ENCODE results near the gene COMMD1.
"Not testable (repeated sequence)": the region's sequence is repeated elsewhere in the genome, so short reads cannot be mapped to it uniquely, and the experiment has no call there.

Gene COMMD1

DNA sequence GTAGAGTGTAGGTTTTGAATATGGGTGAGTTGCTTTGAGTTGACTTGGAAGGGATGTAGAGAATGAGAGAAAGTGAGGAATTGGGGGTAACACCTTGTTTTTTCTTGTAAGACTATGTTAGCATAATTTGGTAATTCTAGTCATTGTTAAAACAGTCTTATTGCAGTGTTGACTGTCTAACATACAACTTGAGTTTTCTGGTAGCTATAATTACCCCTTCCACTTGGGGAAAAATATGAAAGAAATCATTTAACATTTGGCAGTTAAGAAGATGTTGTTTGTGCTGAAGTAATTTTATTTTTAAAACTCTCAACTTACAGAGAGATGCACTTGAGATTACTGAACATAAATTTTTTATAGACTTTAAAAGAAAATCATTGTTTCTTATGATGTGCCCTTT lies 108.2 kb downstream of the COMMD1 start:
- peaks cover 1% of the 10 kb centered on the region for H3K4me1 Mint-ChIP-seq (ENCODE audit: low read depth)
- no peaks in the 10 kb centered on the region for H3K9me3 Mint-ChIP-seq (ENCODE audit: low read depth)
- no peak overlapping the region for H3K27ac Mint-ChIP-seq
- no peak overlapping the region for H3K4me3 Mint-ChIP-seq
- H3K36me3 Mint-ChIP-seq: peaks cover 22% of the 10 kb centered on the region
- no peaks in the 10 kb centered on the region for H3K27me3 Mint-ChIP-seq

DNA sequence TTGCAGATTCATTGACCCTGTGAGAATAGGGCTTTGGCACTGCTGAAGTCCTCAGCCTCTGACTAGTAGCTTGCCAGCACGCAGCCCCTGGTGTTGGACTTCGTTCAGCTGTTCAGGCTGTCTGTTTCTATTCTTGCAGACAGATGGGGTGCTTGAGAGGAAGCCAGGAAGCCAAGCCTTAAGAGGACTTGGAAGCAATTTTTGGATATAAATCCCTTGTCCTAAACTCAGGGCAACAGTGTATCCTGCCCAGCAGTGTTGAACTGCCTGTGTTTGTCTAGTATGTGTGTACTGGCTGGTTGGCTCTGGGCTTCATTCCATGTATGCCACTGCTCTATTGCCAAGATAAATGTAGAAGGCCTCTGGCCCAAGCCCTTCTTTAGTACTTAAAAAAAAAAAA lies 108.6 kb downstream of the COMMD1 start:
- Mint-ChIP-seq H3K27me3 (no peaks in the 10 kb centered on the region), H3K36me3 (peaks cover 23% of the 10 kb centered on the region), H3K4me3 (no peak overlapping the region), H3K4me1 (ENCODE audit: low read depth) (peaks cover 3% of the 10 kb centered on the region), H3K27ac (no peak overlapping the region), H3K9me3 (ENCODE audit: low read depth) (no peaks in the 10 kb centered on the region)

DNA sequence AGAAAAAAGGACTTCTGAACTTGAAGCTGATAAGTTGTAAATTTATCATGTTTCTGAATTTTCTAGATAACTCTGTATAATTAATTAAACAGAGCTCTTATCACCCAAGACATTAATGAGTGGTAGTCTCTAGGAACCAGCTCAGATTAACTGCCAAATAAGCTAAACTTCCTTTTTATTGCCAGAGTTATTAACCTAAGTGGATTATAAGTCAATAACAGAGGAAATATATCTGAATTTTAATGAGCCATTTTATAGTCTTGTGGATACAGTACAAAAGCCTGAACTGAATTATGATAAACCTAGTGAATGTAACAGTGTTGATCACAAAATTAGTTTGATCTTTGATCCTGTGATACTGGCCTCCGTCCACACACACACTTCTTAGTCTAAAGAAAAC lies 111.5 kb downstream of the COMMD1 start:
- H3K4me1 Mint-ChIP-seq (ENCODE audit: low read depth): peaks cover 3% of the 10 kb centered on the region
- no peak overlapping the region for H3K4me3 Mint-ChIP-seq

DNA sequence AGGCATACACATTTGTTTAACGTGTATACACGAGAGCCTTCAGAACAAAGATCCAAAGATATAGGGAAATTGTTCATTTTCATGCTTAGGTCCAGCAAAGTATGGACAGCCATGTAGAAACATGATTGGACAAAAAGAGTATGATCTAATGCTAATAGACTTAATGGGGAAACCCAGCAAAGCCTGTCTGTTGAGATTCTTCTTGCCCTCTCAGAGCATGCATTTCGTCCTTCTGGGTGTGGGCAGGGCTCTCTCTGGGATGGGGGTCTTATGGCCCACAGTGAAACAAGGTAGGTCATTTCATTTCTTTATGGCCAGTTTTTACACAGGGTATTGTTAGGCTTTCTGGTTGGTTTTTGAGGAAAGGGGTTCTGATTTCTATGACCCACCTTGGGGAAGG lies 124.4 kb downstream of the COMMD1 start:
- Mint-ChIP-seq H3K4me1 (ENCODE audit: low read depth) (no peaks in the 10 kb centered on the region), H3K36me3 (peaks cover 9% of the 10 kb centered on the region)

More for the DNA sequence above, 111.5 kb downstream of the COMMD1 start:
- Mint-ChIP-seq H3K27me3 (no peaks in the 10 kb centered on the region), H3K27ac (no peak overlapping the region), H3K9me3 (ENCODE audit: low read depth) (no peaks in the 10 kb centered on the region), H3K36me3 (peaks cover 27% of the 10 kb centered on the region)

DNA sequence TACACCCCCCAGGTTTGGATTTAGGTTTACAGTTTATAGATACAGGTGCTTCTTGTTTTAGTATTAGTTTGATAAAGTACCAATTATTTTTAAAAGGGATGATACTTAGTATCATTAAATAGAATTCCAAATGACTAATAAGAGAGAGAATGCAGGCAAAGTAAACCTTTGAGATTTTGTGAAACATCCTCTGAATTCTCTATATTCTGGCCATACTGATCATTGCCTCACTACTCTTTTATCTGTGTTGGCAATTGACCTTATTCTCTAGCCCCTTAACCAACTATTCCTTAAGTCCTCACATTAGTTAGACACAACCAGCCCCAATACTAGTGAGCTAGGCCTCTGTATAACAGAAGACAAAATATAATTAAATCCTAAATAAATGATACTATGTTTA lies 125.4 kb downstream of the COMMD1 start:
- no peaks in the 10 kb centered on the region for H3K27me3 Mint-ChIP-seq
- no peak overlapping the region for H3K27ac Mint-ChIP-seq
- peaks cover 7% of the 10 kb centered on the region for H3K36me3 Mint-ChIP-seq
- H3K4me3 Mint-ChIP-seq: no peak overlapping the region
- no peaks in the 10 kb centered on the region for H3K4me1 Mint-ChIP-seq (ENCODE audit: low read depth)
- no peaks in the 10 kb centered on the region for H3K9me3 Mint-ChIP-seq (ENCODE audit: low read depth)

More for the DNA sequence above, 124.4 kb downstream of the COMMD1 start:
- no peaks in the 10 kb centered on the region for H3K27me3 Mint-ChIP-seq
- H3K9me3 Mint-ChIP-seq (ENCODE audit: low read depth): no peaks in the 10 kb centered on the region
- H3K27ac Mint-ChIP-seq: no peak overlapping the region
- no peak overlapping the region for H3K4me3 Mint-ChIP-seq

- Mint-ChIP-seq H3K4me1 (ENCODE audit: low read depth) (no peaks in the 10 kb centered on the region), H3K36me3 (peaks cover 3% of the 10 kb centered on the region), H3K27me3 (no peaks in the 10 kb centered on the region), H3K27ac (no peak overlapping the region), H3K4me3 (no peak overlapping the region), H3K9me3 (ENCODE audit: low read depth) (no peaks in the 10 kb centered on the region)
Measured at GRCh38 chr2:62032096-62032495, 126.6 kb downstream of the COMMD1 start.

DNA sequence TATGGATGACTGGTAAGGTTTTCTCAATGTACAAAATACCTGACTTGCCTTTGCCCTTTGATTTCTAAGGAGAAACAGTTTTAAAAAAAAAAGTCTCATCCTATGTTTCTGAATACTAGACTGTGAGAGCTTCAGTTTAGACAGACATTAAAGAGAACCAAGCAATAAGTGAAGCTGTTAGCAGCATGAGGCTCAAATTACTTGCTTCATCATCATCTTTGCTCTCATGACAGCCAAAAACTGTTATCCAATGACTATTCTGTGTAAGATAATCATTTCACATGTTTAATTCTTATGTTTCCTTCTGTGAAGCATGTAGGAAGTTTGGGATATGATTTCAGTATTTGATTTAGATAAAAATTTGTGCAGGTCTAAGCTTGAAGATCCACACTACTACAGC lies 129.2 kb downstream of the COMMD1 start:
- Mint-ChIP-seq H3K4me1 (ENCODE audit: low read depth) (peaks cover 17% of the 10 kb centered on the region), H3K27ac (no peak overlapping the region), H3K27me3 (no peaks in the 10 kb centered on the region), H3K4me3 (no peak overlapping the region), H3K36me3 (peaks cover 3% of the 10 kb centered on the region), H3K9me3 (ENCODE audit: low read depth) (no peaks in the 10 kb centered on the region)

DNA sequence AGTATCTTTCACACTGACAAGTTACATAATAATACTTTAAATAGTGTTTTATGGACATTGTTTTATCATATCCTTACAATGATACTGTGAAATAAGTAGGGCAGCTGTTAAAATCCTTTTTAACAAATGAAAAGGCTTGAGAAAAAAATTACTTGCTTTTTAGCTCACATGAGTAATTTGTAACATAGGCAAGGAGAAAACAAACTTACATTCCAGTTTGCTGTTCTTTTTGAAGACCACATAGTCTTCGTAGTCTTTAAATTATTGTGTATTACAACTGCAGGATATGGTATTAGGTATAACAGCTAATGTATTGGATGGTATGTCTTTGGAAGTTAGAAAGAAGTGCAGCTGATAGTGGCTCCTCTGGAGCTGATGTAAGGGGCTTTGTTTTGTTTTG lies 130.8 kb downstream of the COMMD1 start:
- H3K27ac Mint-ChIP-seq: no peak overlapping the region
- H3K4me3 Mint-ChIP-seq: no peak overlapping the region
- H3K4me1 Mint-ChIP-seq (ENCODE audit: low read depth): peaks cover 29% of the 10 kb centered on the region
- H3K36me3 Mint-ChIP-seq: no peaks in the 10 kb centered on the region
- H3K9me3 Mint-ChIP-seq (ENCODE audit: low read depth): no peaks in the 10 kb centered on the region
- H3K27me3 Mint-ChIP-seq: no peaks in the 10 kb centered on the region

- Mint-ChIP-seq H3K27me3 (no peaks in the 10 kb centered on the region), H3K36me3 (peaks cover 3% of the 10 kb centered on the region), H3K27ac (no peak overlapping the region), H3K4me3 (no peak overlapping the region), H3K9me3 (ENCODE audit: low read depth) (no peaks in the 10 kb centered on the region), H3K4me1 (ENCODE audit: low read depth) (peaks cover 33% of the 10 kb centered on the region)
Measured at GRCh38 chr2:62036761-62037250, 131.3 kb downstream of the COMMD1 start.

DNA sequence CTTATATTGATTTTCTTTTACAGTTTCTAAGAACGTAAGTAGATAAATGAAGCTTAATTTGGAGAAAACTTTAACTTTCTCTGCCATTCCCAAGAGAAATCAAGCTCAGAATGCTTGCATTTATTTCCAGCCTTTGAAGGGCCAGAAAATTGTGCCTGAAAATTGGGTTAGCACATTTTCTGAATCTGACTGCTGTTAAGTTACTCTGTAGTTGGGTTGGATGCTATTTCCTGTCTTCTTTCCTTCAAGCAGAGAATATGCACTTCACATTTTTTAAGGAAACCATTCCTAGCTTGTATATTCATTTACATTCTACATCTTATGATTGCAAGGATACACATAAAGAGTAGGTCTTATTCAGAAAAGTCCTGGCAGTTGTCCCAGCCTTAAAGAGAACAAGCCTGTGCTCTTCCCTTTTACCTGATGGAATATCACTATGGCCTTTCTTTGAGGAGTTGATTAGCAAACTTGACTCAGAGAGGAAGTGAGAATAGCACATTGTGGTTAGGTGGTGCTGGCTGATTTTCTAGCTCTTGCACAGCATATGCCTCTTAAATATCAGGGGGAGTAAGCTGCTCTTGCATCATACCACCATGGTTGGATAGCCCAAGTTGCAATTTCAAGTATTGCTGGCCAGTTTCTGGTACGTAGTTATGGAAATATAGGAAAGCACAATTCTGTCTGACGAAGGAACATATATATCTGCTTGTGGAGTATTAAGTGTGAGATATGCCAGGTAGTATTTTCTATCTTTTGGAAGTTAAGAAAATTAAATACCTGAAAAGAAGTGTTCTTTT lies 133.7 kb downstream of the COMMD1 start:
- peaks cover 3% of the 10 kb centered on the region for H3K36me3 Mint-ChIP-seq
- no peaks in the 10 kb centered on the region for H3K27me3 Mint-ChIP-seq
- peaks cover 33% of the 10 kb centered on the region for H3K4me1 Mint-ChIP-seq (ENCODE audit: low read depth)
- H3K27ac Mint-ChIP-seq: peak overlapping the region; percentile 83
- H3K9me3 Mint-ChIP-seq (ENCODE audit: low read depth): peaks cover 3% of the 10 kb centered on the region
- H3K4me3 Mint-ChIP-seq: peak overlapping the region; percentile 24

GRCh38 chr2:62040926-62041325 lies 135.5 kb downstream of the COMMD1 start:
- Mint-ChIP-seq H3K27me3 (no peaks in the 10 kb centered on the region), H3K4me1 (ENCODE audit: low read depth) (peaks cover 33% of the 10 kb centered on the region), H3K4me3 (no peak overlapping the region), H3K27ac (no peak overlapping the region), H3K9me3 (ENCODE audit: low read depth) (peaks cover 10% of the 10 kb centered on the region), H3K36me3 (peaks cover 6% of the 10 kb centered on the region)

DNA sequence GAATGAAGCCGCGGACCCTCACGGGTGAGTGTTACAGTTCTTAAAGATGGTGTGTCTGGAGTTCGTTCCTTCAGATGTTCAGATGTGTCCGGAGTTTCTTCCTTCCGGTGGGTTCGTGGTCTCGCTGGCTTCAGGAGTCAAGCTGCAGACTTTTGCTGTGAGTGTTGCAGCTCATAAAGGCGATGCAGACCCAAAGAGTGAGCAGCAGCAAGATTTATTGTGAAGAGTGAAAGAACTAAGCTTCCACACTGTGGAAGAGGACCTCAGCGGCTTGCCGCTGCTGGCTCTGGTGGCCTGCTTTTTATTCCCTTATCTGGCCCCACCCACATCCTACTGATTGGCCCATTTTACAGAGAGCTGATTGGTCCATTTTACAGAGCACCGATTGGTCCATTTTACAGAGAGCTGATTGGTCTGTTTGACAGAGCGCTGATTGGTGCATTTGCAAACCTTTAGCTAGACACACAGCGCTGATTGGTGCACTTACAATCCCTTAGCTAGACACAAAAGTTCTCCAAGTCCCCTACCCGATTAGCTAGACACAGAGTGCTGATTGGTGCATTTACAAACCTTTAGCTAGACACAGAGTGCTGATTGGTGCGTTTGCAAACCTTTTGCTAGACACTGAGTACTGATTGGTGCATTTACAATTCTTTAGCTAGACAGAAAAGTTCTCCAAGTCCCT lies 136.4 kb downstream of the COMMD1 start:
- not testable (repeated sequence) for H3K9me3 Mint-ChIP-seq (ENCODE audit: low read depth); H3K4me3 Mint-ChIP-seq; H3K36me3 Mint-ChIP-seq; H3K27me3 Mint-ChIP-seq; H3K27ac Mint-ChIP-seq
- H3K4me1 Mint-ChIP-seq (ENCODE audit: low read depth): peaks cover 33% of the 10 kb centered on the region

DNA sequence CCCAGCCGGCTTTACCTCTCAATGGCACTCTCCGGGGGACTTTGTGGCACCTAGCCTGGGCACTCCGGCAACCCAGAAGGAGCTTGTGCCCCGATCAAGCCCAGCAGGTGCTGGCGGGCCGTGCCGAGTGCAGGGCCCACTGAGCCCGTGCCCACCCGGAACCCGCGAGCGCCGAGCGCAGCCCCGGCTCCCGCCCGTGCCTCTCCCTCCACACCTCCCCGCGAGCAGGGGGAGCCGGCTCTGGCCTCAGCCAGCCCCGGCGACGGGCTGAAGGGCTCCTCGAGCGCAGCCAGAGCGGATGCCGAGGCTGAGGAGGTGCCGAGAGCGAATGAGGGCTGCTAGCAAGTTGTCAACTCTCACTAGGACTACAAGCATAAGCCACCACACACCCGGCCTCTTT lies 136.9 kb downstream of the COMMD1 start:
- H3K9me3 Mint-ChIP-seq (ENCODE audit: low read depth): peaks cover 10% of the 10 kb centered on the region
- no peaks in the 10 kb centered on the region for H3K27me3 Mint-ChIP-seq
- no peak overlapping the region for H3K4me3 Mint-ChIP-seq
- no peak overlapping the region for H3K27ac Mint-ChIP-seq
- H3K4me1 Mint-ChIP-seq (ENCODE audit: low read depth): peaks cover 32% of the 10 kb centered on the region
- peaks cover 9% of the 10 kb centered on the region for H3K36me3 Mint-ChIP-seq

DNA sequence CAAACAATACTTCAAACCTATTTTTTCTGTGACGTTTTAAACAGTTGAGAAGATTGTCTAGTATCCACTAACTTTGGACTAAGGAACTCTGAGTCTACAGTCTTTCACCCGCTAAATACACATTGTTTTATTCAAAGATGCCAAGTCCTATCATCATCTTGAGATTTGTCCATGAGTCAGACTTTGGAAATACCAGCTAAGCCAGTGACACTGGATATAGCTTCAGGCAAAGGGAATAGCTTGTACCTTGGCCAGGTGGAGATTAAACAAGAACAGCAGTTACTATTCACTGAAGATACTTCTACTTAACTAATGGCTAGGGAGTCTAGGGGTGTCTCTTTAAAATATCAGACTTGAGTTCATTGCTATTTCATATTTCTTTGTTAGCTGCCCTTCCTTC lies 137.5 kb downstream of the COMMD1 start:
- Mint-ChIP-seq H3K4me3 (no peak overlapping the region), H3K27ac (no peak overlapping the region), H3K36me3 (peaks cover 9% of the 10 kb centered on the region), H3K27me3 (no peaks in the 10 kb centered on the region), H3K4me1 (ENCODE audit: low read depth) (peaks cover 29% of the 10 kb centered on the region), H3K9me3 (ENCODE audit: low read depth) (peaks cover 10% of the 10 kb centered on the region)

DNA sequence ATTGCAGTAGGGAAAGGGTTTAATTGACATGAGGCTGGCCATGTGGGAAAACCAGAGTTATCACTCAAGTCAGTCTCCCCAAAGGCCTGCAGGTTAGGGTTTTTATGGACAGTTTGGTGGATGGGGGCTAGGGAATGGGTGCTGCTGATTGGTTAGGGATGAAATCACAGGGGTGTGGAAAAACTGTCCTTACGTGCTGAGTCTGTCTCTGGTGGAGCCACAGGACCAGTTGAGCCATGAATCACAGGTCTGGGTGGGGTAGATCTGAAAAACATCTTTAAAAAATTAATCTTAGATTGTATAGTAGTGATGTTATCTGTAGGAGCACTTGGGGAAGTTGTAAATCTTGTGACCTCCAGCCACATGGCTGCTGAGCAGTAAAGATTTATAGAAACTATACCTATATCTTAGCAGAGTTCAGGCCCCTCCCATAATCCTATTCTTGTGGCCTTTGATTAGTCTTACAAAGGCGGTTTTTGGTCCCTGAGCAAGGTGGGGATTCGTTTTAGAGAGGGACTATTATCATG lies 139.6 kb downstream of the COMMD1 start:
- Mint-ChIP-seq H3K9me3 (ENCODE audit: low read depth) (peaks cover 10% of the 10 kb centered on the region), H3K27me3 (no peaks in the 10 kb centered on the region), H3K27ac (no peak overlapping the region), H3K36me3 (peaks cover 9% of the 10 kb centered on the region), H3K4me1 (ENCODE audit: low read depth) (peaks cover 13% of the 10 kb centered on the region), H3K4me3 (no peak overlapping the region)
